Inferior parietal cortex (tissue), 1 donor: ENCODE measurements around the gene RAD51B.
"Not testable (repeated sequence)": the region's sequence is repeated elsewhere in the genome, so short reads cannot be mapped to it uniquely, and the experiment has no call there.

ENCODE experiments used
- DNase-seq: peaks from one replicate; pipeline ENCODE4 v3.0.0-alpha.2; 2016; ENCODE audit errors: extremely low spot score

Gene RAD51B

DNA sequence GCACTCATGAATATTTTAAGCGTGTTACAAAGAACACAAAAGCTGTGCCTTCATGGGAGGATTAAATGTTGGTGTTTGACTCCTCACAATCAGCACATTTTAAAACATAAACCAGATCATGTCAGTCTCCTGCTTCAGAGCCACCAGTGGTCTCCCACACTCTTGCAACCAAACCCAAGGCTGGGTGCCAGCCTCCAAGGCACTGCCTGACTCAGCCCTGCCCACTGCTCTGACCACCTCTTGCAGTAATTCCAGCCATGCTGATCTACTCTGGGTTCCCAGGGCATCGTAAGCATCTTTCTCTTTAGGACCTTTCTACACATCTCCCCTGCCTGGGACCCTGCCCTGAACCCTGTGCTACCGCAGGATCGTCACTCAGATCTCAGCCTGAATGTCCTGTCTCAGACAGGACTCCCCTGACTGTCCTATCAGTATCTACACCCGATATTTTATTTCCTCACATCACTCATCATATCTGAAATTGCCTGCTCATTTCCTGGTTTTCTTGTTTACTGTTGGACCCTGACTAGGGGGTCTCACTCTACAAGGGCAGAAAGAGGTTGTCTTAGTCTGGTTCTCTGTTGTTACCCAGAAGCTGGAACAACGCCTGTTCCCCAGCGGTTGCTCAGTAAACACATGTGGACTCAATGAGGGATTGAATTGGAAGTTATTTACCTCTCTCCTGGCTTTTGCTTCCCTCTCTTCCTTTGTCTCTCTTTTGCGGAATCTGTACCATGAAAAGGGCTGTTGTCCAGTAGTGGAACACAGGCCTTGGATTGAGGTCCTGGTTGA lies 449.8 kb downstream of the RAD51B start:
- no peak for DNase-seq

DNA sequence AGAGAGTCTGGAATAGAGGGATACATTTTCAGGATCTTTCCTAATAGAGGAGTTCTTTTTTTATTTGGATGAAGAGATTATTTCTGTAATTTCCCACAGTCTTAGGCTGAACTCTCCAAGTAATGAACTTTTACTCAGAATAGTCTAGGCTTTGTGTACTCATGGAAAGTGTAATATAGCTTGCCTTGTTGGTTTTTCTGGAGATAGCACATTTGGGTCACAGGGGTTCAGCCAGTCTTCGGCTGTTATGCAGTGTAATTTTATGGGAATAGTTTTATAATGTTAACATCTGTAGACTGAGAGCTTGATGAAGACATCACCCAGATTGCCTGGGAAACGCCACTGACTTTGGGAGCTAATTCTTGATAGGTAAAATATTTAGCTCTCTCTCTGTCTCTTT lies 450.8 kb downstream of the RAD51B start:
- no peak for DNase-seq

DNA sequence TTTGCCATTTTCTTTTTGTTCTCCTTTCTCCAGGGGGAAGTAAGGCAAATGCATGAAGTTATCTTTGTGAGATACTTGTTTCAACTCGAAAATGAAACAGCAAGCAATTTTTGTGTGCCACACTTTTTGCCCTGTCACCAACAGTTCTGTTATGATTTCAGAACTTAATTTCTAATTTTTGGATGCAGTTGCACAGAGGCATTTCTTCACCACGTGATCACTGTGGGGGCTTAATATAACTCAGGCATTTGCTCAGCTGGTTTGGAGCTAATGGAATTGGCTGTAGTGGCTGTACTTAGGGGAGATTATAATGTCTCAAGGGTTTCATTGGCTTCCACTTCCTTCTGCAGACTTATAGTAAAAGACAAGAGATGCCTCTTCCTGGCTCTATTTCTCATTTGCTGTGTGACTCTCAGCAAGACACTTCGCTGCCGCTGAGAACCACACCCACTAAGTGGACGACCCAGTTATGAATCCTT lies 452.4 kb downstream of the RAD51B start:
- no peak for DNase-seq

GRCh38 chr14:68273413-68273812 lies 453.8 kb downstream of the RAD51B start:
- DNase-seq = no peak

DNA sequence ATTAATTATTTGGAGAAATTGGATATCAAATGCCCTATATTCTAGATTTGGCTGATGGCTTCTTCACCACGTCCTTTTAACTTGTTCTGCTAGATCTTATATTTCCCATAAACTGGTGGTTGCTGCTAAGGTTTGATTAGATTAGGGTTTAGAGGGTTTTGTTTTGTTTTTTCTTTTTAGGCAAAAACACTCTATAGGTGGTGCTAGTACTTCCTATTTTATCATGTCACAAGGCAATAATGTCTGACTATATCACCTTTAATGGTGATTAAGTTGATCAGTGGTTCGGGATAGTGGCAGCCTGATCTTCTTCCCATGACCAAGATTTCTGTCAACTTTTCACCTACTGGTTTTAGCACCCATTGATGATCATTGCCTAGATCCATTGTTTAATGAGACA lies 455.1 kb downstream of the RAD51B start:
- DNase-seq = no peak

- no peak for DNase-seq
Observed at GRCh38 chr14:68278576-68279436, 459.2 kb downstream of the RAD51B start.

DNA sequence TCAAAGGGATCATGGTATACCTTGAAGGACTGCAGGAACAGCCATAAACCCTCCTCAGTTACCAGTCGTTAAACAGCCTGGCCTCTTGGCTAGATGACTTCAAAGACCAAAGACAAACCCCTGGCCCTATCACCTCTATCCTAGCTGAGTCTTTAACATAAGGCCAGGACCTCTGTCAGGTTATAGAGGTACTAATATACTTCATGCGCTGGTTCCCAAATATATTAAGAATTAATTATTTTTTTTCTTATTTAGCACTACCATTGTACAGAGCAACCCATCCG lies 459.8 kb downstream of the RAD51B start:
- no peak for DNase-seq

GRCh38 chr14:68279777-68280233 lies 460.2 kb downstream of the RAD51B start:
- no peak for DNase-seq

GRCh38 chr14:68281497-68281896 lies 461.9 kb downstream of the RAD51B start:
- DNase-seq = no peak

- no peak for DNase-seq
Observed at GRCh38 chr14:68282479-68283377, 463.1 kb downstream of the RAD51B start.

GRCh38 chr14:68283378-68284123 lies 464.0 kb downstream of the RAD51B start:
- no peak for DNase-seq

- DNase-seq = no peak
Observed at GRCh38 chr14:68284333-68284732, 464.8 kb downstream of the RAD51B start.

DNA sequence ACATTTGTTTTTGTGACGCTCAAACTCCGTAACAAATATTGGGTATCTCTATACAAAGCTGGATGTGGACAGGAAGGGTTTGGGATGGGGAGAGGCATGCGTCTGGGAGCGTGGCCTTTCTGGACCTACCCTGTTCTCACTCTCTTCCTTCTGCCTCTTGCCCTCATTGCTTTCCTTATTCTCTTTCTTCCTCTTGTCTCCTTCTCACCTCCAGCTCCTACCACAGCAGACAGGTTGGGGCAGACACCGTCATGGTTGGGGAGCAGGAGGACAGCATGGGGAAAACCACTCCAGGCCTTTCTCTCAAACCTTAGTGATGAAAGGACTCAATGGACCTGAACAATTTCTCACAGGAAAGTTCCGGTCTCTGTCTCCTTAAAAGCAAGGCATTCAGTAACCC lies 465.3 kb downstream of the RAD51B start:
- no peak for DNase-seq

GRCh38 chr14:68285421-68286179 lies 466.0 kb downstream of the RAD51B start:
- DNase-seq = no peak

GRCh38 chr14:68286667-68287066 lies 467.1 kb downstream of the RAD51B start:
- no peak for DNase-seq

- DNase-seq = not testable (repeated sequence)
Observed at GRCh38 chr14:68289452-68289851, 469.9 kb downstream of the RAD51B start.

- DNase-seq = no peak
Observed at GRCh38 chr14:68291820-68292219, 472.2 kb downstream of the RAD51B start.

- no peak for DNase-seq
Observed at GRCh38 chr14:68292441-68293215, 473.0 kb downstream of the RAD51B start.

- no peak for DNase-seq
Observed at GRCh38 chr14:68293404-68293803, 473.8 kb downstream of the RAD51B start.
